NCI-H146 (cell line): Measurements from ENCODE around the gene EFHD1.
"Not testable (repeated sequence)": the region's sequence is repeated elsewhere in the genome, so short reads cannot be mapped to it uniquely, and the experiment has no call there.

Experiments
- DNase-seq: peaks from one replicate; lab custom pipeline; 2025; lab: John Stamatoyannopoulos, UW

The EFHD1 gene

DNA sequence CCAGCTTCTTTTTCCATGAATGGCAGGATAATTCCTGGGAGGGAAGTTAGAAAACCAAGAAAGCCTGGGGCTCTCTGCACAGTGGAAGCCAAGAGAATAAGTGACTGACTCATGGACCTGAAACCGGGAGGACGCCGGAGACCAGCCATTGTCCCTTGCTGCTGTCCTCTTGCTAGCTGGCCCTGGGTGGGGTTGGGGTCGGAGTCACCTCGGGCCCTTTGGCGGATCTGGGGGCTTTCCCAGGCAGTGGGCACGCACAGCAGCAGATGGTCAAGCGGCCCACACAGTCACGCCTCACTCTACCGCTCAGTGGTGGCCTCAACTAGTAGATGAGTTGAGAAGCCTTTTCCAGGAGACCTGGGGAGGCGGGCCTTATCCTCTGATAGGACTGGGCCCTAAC lies 15.6 kb downstream of the EFHD1 start:
- no peak for DNase-seq

DNA sequence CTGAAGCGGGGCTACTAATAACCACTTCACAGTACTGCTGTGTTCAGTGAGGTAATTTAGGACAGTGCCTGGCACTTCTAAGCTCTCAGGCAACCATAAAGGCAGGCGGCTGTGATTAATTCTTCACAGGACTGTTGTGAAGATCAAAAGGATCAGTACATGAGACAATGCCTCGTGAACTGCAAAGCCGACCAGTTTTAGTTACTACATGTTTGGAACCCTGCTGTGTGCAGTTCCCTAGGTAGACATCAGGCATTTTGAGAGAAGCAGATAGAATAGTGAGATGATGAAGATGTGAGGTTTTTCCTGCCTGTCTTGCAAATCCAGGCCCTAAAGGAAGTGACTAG lies 19.1 kb downstream of the EFHD1 start:
- no peak for DNase-seq

DNA sequence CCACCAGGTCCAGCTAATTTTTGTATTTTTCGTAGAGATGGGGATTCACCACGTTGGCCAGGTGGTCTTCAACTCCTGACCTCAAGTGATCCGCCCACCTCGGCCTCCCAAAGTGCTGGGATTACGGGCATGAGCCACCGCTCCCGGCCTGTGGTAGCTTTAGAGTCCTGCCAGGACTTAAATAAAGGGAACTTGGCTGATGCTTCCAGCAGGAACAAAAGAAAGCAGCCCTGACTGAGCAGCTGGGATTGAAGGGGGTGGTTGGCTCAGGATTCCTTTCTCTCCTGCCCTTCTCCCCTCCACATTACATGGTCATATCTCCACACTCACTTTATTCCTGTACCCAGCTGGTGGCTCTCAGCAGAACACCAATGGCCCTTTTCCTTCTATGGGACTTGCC lies 20.0 kb downstream of the EFHD1 start:
- no peak for DNase-seq

DNA sequence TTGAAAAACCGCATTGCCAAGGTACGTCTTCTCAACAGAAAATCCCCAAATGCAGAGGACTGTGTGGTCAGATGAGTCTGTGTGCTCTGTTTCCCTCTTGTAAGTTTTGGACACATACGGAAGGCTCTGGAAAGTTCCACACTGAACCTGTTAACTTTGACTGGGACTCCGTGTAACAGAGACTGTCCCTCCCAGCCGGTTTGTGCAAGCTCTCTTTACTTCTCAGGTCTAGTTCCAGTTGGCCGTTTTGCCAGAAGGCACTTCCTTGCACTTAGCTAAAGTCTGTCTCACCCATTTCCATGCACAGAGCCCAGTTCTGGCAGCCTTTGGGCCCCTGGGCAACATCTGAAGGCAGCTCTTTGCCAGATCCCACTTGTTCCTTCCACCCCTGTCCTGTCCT lies 22.0 kb downstream of the EFHD1 start:
- no peak for DNase-seq

DNA sequence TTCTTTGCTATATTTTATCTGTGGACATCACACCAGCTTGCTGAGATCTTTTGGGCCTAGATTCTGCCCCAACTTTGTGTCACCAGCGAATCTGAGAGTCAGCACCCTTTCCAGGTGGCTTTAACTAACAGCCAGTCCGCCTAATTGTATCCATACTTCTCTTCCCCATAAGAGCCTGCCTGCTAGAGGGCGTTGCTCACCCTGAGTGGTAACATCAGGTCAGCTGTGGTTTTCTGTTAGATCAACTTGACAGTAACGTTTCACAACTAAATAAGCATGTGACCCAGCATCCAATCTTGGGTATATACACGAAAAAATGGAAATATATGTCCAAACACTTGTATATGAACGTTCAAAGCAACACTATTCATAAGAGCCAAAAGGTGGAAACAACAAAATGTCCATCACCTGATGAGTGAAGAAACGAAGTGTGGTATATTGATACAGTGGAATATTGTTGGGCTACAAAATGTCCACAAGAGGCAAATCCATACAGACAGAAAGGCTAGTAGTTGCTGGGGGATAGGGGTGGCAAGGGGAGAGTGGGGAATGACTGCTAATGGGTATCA lies 24.9 kb downstream of the EFHD1 start:
- no peak for DNase-seq

DNA sequence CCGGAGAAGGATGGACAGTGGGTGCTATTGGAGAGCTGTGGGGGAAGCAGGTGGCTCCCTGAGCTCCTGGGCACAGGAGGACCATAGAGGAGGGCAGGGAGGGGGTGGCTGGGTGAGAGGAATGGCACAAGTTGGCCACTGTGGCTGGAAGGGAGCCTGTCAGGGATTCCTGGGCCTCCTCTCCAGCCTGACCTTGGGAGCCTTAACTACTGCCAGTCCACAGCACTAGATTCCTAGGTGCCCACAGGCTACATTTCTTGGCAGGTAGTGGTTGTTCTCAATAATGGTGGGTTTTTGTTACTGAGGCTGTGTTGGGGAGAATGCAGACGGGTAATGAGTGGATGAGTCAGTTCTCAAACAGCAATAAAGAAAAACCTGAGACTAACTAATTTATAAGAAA lies 26.0 kb downstream of the EFHD1 start:
- DNase-seq, result no peak

DNA sequence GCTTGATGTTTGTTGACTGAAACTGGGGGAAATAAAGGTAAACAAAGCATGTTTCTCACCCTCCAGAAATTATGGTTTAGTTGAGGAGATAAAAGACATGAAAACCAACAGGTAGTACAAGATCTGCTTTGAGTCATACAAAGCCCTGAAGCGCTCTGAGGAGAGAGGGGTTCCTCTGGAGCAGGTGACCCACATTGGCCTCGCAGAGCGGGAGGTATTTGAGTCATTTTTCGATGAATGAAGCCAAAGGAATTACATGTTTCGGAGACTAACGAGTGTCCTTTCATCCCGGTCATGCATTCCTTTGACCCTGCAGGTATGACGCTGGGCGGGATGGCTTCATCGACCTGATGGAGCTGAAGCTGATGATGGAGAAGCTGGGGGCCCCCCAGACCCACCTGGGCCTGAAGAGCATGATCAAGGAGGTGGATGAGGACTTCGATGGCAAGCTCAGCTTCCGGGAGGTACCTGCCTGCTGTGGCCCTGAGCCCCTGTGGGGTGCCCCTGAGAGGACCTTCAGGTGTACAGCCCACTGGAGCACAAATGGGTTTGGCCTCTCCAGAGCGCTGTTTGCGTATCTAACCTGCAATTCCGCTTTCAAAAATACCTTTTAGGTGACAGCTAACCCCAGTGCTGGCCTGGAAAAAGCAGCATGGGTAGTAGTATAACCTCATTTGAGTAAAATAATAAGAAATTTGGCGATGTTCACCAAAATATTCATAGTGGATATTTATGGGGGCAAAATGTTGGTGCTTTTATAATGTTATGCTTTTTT lies 29.3 kb downstream of the EFHD1 start:
- DNase-seq, result no peak

DNA sequence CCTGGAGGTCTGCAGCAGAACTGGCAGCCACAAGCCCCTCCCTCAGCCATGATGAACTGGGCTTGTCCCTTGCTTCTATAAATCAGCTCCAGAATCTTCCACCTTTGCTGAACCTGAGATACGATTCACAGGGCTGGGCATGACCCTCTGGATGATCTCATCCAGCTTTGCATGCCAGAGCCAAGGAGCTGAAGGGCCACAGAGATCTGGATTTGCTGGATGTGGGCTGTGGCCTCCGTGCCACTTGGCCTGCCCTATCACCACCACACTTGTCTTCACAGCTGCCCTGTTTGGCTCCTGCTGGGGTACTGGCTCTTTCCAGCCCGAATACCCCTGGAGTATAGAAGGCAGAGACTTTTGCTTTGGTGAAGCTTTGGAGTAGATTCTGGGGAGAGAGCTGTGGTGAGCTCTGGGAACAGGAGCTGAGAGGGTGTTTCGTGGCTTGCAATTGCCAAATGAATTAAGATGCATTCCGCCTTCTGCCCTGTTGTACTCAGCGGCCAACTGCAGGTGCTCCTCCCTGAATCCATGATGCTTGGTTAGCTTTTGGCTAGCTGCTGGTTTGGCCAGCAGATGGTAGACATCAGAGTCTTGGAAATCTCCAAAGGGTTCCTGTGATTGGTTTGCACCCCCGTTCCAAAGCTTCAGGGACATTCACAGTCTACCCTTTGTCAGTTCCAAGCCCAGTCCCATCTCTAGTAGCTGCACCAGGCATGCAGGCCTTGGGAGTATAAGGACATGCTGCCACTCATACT lies 32.8 kb downstream of the EFHD1 start:
- no peak for DNase-seq

DNA sequence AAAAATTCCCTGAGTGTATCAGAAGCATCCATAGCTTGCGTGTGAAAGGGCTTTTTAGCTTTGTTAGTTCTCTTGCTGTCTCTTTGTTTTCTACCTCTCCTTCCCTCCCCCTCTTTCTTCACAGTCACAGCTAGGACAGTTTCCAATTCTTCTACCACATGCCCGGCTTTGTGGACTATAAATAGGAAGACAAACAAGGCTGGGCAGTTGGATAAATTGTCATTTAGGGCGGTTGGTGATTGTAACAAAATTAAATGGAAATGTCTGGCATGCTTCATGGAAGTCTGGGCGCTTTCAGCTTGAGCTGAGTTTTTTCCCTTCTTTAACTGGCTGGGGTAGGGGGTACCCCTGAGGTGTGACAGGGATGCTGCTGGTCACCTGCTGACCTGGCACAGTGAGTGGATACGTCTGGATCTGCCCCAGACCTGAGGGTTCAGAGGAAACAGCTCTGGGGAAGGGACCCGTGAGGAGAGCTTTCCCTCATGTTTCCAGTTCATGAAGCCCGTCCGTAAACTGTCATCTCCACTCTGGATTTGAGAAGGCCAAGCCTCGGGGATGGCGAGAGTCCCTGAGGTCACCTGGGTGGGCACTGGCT lies 34.7 kb downstream of the EFHD1 start:
- DNase-seq, result peak; percentile 6

DNA sequence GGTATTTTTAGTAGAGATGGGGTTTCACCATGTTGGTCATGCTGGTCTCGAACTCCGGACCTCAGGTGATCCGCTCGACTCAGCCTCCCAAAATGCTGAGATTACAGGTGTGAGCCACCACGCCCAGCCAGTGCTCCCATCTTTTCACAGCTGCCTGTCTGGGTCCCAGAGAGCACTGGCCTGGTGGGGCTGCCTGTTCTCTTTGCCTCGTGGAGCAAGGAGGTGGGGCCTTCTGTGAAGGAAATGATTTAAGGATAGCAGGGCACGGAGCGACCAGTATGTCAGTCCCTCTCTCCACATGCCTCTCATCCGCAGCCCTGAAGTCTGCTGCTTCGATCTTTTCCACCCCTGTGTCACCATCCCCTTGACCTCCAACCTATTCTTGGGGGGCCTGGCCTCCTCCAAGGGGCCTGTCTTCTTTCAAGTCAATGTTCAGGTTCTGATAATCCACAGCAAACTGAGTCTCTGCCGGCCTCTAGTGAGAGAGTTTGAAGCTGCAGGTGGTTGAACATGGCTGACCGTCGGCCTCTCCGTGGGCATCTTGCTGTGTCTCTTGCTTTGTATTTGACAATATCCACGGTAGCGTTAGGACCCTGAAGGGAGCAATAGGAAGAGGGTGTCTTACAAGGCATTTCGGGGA lies 35.5 kb downstream of the EFHD1 start:
- peak; percentile 3 for DNase-seq

DNA sequence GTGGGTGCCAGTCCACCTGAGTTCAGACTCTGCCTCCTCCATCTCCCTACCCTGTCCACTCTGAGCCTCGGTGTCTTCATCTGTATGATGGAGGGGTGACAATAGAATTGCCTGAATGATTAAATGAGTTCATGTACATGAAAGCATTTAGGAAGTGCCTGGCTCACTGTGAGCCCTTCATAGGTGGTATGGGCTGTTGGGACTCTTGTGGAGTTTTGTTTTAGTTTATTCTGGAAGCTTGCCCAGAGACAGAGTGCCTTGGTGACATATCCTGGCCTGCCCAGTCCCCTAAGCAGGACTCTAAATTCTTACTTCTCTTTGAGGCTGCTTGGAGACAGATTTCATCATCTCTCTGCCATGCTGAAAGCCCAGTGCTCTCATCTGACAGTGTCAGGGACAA lies 39.2 kb downstream of the EFHD1 start:
- DNase-seq, result no peak

DNA sequence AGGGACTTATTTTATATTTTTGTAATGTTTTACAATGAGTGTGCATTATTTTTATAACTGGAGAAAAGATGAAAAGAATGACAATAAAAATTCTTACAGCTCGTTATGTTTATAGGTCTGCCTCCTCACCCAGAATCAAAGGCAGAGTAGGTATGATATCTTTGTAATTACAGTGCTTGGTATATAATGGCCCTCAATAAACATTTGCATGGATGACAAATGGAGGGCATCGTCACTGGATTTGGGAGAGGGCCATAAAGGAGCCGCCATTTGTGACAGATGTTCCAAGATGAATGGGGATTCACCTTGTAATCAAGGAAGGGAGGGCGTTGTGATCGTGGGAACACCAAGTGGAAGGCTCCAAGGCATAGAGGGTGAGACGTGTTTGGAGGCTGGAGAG lies 41.1 kb downstream of the EFHD1 start:
- no peak for DNase-seq

DNA sequence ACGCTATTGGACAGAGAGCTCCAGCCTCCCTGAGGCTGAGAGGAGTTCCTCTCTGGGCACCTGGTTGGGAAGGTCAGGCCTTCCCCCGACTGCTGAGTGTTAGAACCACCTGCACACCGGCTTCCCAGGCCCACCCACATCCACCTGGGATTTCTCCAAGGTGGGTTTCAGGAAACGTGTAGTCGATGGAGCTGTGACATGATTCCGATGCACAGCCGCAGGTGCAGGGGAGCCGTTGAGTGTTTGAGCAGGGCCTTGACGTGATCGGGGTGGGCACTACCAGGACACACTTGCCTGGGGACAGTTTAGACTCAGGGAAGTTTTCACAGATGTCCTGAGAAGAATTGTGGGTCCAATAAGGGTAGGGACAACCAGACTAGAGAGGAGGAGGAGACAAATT lies 42.0 kb downstream of the EFHD1 start:
- no peak for DNase-seq

DNA sequence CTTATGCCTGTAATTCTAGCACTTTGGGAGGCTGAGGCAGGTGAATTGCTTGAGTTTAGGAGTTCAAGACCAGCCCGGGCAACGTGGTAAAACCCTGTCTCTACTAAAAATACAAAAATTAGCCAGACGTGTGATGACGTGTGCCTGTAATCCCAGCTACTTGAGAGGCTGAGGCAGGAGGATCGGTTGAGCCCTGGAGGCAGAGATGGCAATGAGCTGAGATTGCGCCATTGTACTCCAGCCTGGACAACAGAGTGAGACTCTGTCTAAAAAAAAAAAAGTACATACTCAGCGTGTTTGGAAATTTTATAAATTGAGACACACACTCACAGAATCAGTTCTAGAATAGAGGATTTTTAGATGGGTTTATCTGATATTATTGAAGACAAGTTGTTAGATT lies 46.6 kb downstream of the EFHD1 start:
- no peak for DNase-seq

DNA sequence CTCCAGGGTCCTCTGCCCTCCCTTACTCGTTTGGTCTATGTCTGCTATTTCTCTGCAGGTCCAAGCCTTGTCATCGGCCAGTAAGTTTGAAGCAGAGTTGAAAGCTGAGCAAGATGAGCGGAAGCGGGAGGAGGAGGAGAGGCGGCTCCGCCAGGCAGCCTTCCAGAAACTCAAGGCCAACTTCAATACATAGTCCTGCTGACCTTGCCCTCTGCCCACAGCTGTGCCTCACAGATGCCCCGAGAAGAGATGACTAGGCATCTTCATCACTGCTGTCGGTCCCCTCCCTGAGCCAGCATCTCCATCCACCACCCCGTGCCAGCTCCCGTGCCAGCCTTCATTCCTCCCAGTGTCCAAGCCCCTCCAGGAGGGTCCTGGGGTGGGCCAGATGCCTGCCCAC lies 48.1 kb downstream of the EFHD1 start:
- DNase-seq, result no peak

DNA sequence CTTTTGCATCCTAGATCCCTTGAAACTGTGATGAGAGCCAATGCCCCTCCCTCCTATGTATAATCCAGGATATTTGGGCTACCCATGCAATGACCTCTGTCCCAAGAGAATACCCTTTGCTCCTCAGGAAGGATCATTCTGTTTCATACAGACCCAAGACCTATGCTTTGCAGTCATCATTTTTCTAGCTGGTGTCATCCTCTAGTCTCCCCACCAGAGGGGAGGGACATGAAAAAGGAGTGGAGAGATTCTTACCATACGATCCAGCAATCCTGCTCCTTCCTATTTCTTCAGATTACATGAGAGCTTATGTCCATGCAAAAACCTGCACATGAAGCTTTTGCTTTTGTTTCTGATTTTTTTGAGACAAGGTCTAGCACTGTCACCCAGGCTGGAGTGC lies 50.0 kb downstream of the EFHD1 start:
- no peak for DNase-seq

DNA sequence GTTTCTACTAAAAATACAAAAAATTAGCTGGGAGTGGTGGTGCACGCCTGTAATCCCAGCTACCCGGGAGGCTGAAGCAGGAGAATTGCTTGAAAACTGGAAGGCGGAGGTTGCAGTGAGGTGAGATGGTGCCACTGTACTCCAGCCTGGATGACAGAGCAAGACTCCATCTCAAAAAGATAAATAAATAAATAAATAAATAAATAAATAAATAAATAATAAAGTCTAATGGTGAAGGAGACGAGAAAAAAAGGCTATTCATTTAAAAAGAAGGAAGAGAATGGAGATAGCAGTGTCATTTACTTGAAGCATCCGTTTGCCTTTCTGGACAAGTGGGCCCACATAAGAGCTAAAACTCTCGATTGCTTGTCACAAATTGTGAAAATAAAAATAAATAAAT lies 52.0 kb downstream of the EFHD1 start:
- DNase-seq, result not testable (repeated sequence)

DNA sequence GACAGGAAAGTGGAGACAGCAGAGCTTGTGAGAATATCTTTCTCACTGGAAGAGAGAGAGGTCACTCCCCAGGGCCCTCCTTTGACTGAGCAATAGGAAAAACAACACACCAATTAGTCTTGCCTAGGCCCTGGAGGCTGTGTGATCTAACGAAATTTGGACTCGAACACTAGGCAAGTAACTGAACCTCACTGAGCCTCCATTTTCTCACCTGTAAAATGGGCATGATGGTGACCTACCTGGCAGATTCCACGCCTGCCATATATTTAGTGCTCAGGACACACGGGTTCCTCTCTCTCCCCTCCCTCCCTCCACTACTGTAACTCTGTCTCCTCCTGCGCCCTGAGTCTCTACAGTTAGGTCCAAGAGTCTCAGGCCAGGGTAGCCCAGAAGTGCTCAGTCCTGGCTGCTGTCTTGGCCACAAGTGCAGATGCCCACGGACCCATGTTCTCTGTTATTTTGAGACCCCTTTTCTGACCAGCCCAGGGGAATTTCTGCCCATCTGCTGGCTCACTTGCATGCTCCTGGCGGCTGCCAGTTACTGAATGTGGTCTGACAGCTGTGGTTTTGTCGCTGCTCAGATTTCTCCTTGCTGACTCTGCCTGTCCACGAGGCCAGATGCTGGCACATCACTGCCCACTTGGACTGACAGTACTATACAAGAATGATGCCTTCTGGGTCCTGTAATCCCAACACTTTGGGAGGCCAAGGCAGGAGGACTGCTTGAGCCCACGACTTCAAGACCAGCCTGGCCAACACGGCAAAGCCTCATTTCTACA lies 54.2 kb downstream of the EFHD1 start:
- no peak for DNase-seq

DNA sequence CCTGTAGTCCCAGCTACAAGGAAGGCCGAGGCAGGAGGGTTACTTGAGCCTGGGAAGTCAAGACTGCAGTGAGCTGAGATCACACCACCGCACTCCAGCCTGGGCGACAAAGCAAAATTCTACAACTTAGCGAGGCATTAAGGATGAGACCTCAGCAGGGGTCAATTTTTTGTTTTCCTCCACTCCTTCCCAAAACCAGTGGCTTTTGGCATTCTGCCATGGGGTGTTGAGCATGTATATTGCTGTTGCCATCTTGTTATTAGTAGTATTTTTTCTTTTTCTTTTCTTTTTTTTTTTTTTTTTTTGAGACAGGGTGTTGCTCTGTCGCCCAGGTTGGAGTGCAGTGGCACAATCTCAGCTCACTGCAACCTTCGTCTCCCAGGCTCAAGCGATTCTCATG lies 54.8 kb downstream of the EFHD1 start:
- DNase-seq, result no peak

DNA sequence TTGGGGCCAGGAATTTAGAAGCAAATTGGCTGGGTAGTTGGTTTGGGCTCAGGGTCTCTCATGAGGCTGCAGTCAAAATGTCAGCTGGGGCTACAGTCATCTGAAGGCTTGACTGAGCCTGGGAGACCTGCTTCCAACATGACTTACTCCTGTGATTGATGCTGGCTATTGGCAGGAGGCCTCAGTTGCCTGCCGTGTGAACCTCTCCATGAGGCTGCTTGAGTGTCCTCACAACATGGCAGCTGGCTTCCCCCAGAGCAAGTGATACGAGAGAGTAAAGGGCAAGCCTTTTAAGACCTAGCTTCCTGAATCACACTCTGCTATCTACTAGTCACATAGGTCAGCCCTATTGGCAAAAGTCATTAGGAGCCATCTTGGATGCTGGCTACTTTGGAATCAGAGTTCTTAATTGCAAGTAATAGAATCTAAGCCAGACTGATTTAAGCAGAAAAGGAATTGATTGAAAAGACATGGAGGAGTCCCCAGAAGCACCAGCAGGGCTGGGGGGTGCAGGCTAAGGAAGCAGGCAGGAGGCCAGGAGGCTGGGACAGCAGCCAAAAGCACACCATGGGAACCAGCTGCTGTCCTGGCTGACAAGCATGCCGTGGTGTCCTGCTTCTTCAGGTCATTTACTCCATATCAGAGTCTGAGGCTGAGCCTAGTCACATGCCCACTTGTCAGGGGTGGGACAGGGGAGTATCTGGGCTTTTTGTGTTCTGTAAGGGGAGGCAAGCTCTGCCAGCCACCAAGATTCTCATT lies 55.9 kb downstream of the EFHD1 start:
- no peak for DNase-seq

DNA sequence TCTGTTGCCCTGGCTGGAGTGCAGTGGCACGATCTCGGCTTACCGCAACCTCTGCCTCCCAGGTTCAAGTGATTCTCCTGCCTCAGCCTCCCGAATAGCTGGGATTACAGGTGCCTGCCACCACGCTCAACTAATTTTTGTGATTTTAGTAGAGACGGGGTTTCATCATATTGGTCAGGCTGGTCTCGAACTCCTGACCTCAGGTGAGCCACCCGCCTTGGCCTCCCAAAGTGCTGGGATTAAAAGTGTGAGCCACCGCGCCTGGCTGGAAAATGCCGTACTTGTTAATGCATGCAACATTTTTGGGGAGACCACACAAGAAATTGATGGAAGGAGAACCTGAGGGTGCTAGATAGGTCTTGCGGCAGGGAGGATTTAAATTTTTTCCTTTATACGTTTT lies 57.7 kb downstream of the EFHD1 start:
- not testable (repeated sequence) for DNase-seq
